WTC11 (cell line): Measurements from ENCODE around the gene LPCAT4. TPM values are rescaled to one million over a fixed set of nuclear protein-coding genes. Genes with fewer than 3 reads are reported as not detected.

Experiments used
- ATAC-seq: fragments of 200-7000 bp; cut with Tn5 transposase; 2 replicates; pipeline ENCODE4 v1.10.0; 2021; ENCODE audit warnings: mild to moderate bottlenecking, moderate library complexity
- CTCF ChIA-PET: fragments of 300-600 bp; sonication (Branson Sonifier 250); formaldehyde crosslinking; loops from one replicate; lab custom pipeline; 2021; ENCODE audit warnings: antibody characterized with exemption; lab: Charles Lee
- POLR2A ChIA-PET: fragments of 350-600 bp; sonication (Branson Sonifier 250); formaldehyde crosslinking; loops from one replicate; lab custom pipeline; 2021; ENCODE audit warnings: antibody characterized with exemption; lab: Charles Lee
- DNase-seq: peaks from one replicate; pipeline ENCODE4 v3.0.0; 2021; ENCODE audit warnings: low spot score
- H3K27ac Mint-ChIP-seq: 2 replicates; pipeline ENCODE4 v1.8.0; 2021; ENCODE audit warnings: mixed read lengths
- H3K27me3 Mint-ChIP-seq: 2 replicates; pipeline ENCODE4 v1.8.0; 2021; ENCODE audit warnings: low read depth, mild to moderate bottlenecking, moderate library complexity, mixed read lengths
- H3K36me3 Mint-ChIP-seq: 2 replicates; pipeline ENCODE4 v1.8.0; 2021; ENCODE audit warnings: mixed read lengths
- H3K4me1 Mint-ChIP-seq: 2 replicates; pipeline ENCODE4 v1.8.0; 2022; ENCODE audit warnings: mixed read lengths
- H3K4me3 Mint-ChIP-seq: 2 replicates; pipeline ENCODE4 v1.8.0; 2021; ENCODE audit warnings: mild to moderate bottlenecking, moderate library complexity, mixed read lengths
- H3K9me3 Mint-ChIP-seq: 2 replicates; pipeline ENCODE4 v1.8.0; 2021; ENCODE audit warnings: mixed read lengths
- CREM ChIP-seq: sonication (generic); formaldehyde crosslinking; IDR thresholded peaks from 2 replicates; pipeline ENCODE4 v1.8.1; 2022; ENCODE audit warnings: mild to moderate bottlenecking, missing genetic modification reagents, moderate library complexity
- ETV6 ChIP-seq: sonication (generic); formaldehyde crosslinking; IDR thresholded peaks from 2 replicates; pipeline ENCODE4 v1.8.1; 2022; ENCODE audit warnings: mild to moderate bottlenecking, missing genetic modification reagents
- FOXJ3 ChIP-seq: sonication (generic); formaldehyde crosslinking; IDR thresholded peaks from 2 replicates; pipeline ENCODE4 v1.9.0; 2021; ENCODE audit warnings: missing genetic modification reagents, mild to moderate bottlenecking, borderline replicate concordance
- HMGA2 ChIP-seq: fragments of 250-450 bp; sonication (Bioruptor Pico); IDR thresholded peaks from 2 replicates; pipeline ENCODE4 v1.4.0; 2021; ENCODE audit warnings: mild to moderate bottlenecking, moderate library complexity
- MAX ChIP-seq: sonication (generic); formaldehyde crosslinking; IDR thresholded peaks from 2 replicates; pipeline ENCODE4 v1.8.0; 2022; ENCODE audit warnings: mild to moderate bottlenecking, missing genetic modification reagents
- OVOL2 ChIP-seq: fragments of 250-450 bp; sonication (Bioruptor Pico); IDR thresholded peaks from 2 replicates; pipeline ENCODE4 v1.9.0; 2021; ENCODE audit warnings: mild to moderate bottlenecking, borderline replicate concordance
- ZNF219 ChIP-seq: sonication (generic); formaldehyde crosslinking; IDR thresholded peaks from 2 replicates; pipeline ENCODE4 v1.8.0; 2023; ENCODE audit warnings: missing genetic modification reagents, mild to moderate bottlenecking, borderline replicate concordance
- ZNF396 ChIP-seq: fragments of 250-450 bp; sonication (Bioruptor Pico); IDR thresholded peaks from 2 replicates; pipeline ENCODE4 v1.8.0; 2021; ENCODE audit warnings: mild to moderate bottlenecking, moderate library complexity, borderline replicate concordance
- ZNF416 ChIP-seq: fragments of 250-450 bp; sonication (Bioruptor Pico); IDR thresholded peaks from 2 replicates; pipeline ENCODE4 v1.9.0; 2021; ENCODE audit warnings: mild to moderate bottlenecking, inconsistent platforms
- ZNF423 ChIP-seq: fragments of 250-450 bp; sonication (Bioruptor Pico); IDR thresholded peaks from 2 replicates; pipeline ENCODE4 v2.1.2; 2022; ENCODE audit warnings: mild to moderate bottlenecking, moderate library complexity
- total RNA-seq: library from RNA; stranded (reverse); gene quantifications from 3 replicates; pipeline ENCODE4 v1.2.3, GENCODE V29; 2021
- TF ChIP-seq, protein P1 (sequence below): sonication (generic); formaldehyde crosslinking; IDR thresholded peaks from 2 replicates; pipeline ENCODE4 v1.8.0; 2022; ENCODE audit warnings: mild to moderate bottlenecking, missing genetic modification reagents
- TF ChIP-seq, protein P2 (sequence below): sonication (generic); formaldehyde crosslinking; IDR thresholded peaks from 2 replicates; pipeline ENCODE4 v1.8.1; 2023; ENCODE audit warnings: mild to moderate bottlenecking, missing genetic modification reagents
- TF ChIP-seq, protein P3 (sequence below): sonication (generic); formaldehyde crosslinking; IDR thresholded peaks from 2 replicates; pipeline ENCODE4 v1.8.1; 2022; ENCODE audit warnings: mild to moderate bottlenecking, missing genetic modification reagents, moderate library complexity, borderline replicate concordance
- TF ChIP-seq, protein P4 (sequence below): fragments of 250-450 bp; sonication (Bioruptor Pico); IDR thresholded peaks from 2 replicates; pipeline ENCODE4 v1.9.0; 2021; ENCODE audit warnings: mild to moderate bottlenecking
- TF ChIP-seq, protein P5 (sequence below): sonication (generic); formaldehyde crosslinking; IDR thresholded peaks from 2 replicates; pipeline ENCODE4 v1.8.1; 2023; ENCODE audit warnings: mild to moderate bottlenecking, moderate library complexity, missing genetic modification reagents
- TF ChIP-seq, protein P6 (sequence below): sonication (generic); formaldehyde crosslinking; IDR thresholded peaks from 2 replicates; pipeline ENCODE4 v1.8.0; 2022; ENCODE audit warnings: mild to moderate bottlenecking, missing genetic modification reagents

LPCAT4 gene
- total RNA-seq, 1 experiment from 2014 or later, result 97.2 TPM

DNA sequence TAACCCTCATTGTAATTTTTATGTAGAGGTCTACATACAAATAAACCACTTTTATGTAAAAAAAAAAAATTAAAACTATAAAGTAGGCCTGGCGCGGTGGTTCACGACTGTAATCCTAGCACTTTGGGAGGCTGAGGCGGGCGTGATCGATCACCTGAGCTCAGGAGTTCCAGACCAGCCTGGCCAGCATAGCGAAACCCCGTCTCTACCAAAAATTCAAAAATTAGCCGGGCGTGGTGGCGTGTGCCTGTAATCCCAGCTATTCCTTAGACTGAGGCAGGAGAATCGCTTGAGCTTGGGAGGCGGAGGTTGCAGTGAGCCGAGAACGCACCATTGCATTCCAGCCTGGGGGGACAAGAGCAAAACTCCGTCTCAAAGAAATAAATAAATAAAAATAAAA lies 28.6 kb downstream of the LPCAT4 start:
- ChIA-PET POLR2A (interaction anchor here (0.6 to 2.5 kb wide), 5 partner anchors 9 to 246 kb away, joined by 3 to 9 read pairs (median 3); partner anchors contain the start of gene LPCAT4), CTCF (interaction anchor here (0.9 to 3.1 kb wide), 8 partner anchors 10 to 249 kb away, joined by 3 to 16 read pairs (median 6); partner anchors contain the start of gene LPCAT4)
- H3K9me3 Mint-ChIP-seq, result no peaks in the 10 kb centered on the region
- no peak for ATAC-seq
- H3K36me3 Mint-ChIP-seq, result peaks cover 25% of the 10 kb centered on the region
- no peak for DNase-seq
- TF ChIP-seq, protein P1, sequence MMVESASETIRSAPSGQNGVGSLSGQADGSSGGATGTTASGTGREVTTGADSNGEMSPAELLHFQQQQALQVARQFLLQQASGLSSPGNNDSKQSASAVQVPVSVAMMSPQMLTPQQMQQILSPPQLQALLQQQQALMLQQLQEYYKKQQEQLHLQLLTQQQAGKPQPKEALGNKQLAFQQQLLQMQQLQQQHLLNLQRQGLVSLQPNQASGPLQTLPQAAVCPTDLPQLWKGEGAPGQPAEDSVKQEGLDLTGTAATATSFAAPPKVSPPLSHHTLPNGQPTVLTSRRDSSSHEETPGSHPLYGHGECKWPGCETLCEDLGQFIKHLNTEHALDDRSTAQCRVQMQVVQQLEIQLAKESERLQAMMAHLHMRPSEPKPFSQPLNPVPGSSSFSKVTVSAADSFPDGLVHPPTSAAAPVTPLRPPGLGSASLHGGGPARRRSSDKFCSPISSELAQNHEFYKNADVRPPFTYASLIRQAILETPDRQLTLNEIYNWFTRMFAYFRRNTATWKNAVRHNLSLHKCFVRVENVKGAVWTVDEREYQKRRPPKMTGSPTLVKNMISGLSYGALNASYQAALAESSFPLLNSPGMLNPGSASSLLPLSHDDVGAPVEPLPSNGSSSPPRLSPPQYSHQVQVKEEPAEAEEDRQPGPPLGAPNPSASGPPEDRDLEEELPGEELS (CRISPR knock-in tag), result no peak
- no peak for TF ChIP-seq ETV6 (CRISPR knock-in tag)
- TF ChIP-seq, protein P2, sequence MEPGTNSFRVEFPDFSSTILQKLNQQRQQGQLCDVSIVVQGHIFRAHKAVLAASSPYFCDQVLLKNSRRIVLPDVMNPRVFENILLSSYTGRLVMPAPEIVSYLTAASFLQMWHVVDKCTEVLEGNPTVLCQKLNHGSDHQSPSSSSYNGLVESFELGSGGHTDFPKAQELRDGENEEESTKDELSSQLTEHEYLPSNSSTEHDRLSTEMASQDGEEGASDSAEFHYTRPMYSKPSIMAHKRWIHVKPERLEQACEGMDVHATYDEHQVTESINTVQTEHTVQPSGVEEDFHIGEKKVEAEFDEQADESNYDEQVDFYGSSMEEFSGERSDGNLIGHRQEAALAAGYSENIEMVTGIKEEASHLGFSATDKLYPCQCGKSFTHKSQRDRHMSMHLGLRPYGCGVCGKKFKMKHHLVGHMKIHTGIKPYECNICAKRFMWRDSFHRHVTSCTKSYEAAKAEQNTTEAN (CRISPR knock-in tag), result no peak
- TF ChIP-seq ZNF416 (CRISPR knock-in tag), result no peak
- TF ChIP-seq, protein P3, sequence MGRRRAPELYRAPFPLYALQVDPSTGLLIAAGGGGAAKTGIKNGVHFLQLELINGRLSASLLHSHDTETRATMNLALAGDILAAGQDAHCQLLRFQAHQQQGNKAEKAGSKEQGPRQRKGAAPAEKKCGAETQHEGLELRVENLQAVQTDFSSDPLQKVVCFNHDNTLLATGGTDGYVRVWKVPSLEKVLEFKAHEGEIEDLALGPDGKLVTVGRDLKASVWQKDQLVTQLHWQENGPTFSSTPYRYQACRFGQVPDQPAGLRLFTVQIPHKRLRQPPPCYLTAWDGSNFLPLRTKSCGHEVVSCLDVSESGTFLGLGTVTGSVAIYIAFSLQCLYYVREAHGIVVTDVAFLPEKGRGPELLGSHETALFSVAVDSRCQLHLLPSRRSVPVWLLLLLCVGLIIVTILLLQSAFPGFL (CRISPR knock-in tag), result no peak
- TF ChIP-seq, protein P4, sequence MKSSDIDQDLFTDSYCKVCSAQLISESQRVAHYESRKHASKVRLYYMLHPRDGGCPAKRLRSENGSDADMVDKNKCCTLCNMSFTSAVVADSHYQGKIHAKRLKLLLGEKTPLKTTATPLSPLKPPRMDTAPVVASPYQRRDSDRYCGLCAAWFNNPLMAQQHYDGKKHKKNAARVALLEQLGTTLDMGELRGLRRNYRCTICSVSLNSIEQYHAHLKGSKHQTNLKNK, result no peak
- TF ChIP-seq FOXJ3 (CRISPR knock-in tag), result no peak
- no peak for TF ChIP-seq CREM (CRISPR knock-in tag)
- TF ChIP-seq ZNF219 (CRISPR knock-in tag), result no peak
- TF ChIP-seq HMGA2, result no peak
- TF ChIP-seq, protein P5, sequence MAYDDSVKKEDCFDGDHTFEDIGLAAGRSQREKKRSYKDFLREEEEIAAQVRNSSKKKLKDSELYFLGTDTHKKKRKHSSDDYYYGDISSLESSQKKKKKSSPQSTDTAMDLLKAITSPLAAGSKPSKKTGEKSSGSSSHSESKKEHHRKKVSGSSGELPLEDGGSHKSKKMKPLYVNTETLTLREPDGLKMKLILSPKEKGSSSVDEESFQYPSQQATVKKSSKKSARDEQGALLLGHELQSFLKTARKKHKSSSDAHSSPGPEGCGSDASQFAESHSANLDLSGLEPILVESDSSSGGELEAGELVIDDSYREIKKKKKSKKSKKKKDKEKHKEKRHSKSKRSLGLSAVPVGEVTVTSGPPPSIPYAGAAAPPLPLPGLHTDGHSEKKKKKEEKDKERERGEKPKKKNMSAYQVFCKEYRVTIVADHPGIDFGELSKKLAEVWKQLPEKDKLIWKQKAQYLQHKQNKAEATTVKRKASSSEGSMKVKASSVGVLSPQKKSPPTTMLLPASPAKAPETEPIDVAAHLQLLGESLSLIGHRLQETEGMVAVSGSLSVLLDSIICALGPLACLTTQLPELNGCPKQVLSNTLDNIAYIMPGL (CRISPR knock-in tag), result no peak
- TF ChIP-seq OVOL2, result no peak
- TF ChIP-seq ZNF396, result no peak
- TF ChIP-seq ZNF423, result no peak
- TF ChIP-seq MAX (CRISPR knock-in tag), result no peak
- TF ChIP-seq, protein P6, sequence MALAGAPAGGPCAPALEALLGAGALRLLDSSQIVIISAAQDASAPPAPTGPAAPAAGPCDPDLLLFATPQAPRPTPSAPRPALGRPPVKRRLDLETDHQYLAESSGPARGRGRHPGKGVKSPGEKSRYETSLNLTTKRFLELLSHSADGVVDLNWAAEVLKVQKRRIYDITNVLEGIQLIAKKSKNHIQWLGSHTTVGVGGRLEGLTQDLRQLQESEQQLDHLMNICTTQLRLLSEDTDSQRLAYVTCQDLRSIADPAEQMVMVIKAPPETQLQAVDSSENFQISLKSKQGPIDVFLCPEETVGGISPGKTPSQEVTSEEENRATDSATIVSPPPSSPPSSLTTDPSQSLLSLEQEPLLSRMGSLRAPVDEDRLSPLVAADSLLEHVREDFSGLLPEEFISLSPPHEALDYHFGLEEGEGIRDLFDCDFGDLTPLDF (CRISPR knock-in tag), result no peak
- H3K27me3 Mint-ChIP-seq, result peaks cover 6% of the 10 kb centered on the region
- peaks cover 24% of the 10 kb centered on the region for H3K4me1 Mint-ChIP-seq
- H3K27ac Mint-ChIP-seq, result no peak overlapping the region
- H3K4me3 Mint-ChIP-seq, result peak overlapping the region; percentile 74
